Measurements from ENCODE around the gene FYB1.

DNA sequence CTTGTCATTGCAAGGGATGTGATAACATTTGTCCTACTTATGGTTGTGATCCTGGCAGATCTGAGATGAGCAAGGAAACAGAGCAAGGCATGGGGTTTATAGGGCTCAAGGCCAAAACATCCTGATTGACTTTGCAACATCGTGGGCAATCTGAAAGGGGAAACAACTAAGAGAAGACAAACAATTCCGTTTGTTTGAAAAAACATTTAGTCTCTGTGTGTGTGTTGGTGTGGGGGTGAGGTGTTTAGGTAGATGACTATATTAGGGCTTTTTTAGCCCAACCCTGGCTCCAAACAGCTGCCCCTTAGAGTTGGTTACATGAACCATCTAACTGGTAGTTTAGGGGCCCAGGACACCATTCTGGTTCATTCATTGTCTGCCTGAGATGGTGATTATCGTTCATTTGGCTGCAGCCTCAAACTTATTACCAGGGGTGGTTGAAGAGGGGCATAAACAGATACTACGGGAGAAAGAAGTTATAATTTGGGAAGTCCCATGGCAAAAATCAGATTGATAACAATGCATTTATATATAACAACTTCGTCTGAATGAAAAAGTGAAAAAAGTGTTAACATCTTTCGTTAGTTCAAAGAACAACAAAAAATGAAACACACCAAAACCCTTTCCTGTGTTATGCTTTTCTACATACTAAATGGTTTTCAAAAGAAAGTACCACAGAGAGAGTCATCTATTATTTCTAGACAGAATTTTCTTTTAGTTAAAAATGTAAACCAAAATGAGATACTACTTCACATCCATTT, 5.7 kb downstream of the FYB1 start:
- TF ChIP-seq, protein P1, sequence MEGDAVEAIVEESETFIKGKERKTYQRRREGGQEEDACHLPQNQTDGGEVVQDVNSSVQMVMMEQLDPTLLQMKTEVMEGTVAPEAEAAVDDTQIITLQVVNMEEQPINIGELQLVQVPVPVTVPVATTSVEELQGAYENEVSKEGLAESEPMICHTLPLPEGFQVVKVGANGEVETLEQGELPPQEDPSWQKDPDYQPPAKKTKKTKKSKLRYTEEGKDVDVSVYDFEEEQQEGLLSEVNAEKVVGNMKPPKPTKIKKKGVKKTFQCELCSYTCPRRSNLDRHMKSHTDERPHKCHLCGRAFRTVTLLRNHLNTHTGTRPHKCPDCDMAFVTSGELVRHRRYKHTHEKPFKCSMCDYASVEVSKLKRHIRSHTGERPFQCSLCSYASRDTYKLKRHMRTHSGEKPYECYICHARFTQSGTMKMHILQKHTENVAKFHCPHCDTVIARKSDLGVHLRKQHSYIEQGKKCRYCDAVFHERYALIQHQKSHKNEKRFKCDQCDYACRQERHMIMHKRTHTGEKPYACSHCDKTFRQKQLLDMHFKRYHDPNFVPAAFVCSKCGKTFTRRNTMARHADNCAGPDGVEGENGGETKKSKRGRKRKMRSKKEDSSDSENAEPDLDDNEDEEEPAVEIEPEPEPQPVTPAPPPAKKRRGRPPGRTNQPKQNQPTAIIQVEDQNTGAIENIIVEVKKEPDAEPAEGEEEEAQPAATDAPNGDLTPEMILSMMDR (IDR thresholded peaks at IDR 0.05), result no peak
- no peak for TF ChIP-seq POLR2A (IDR thresholded peaks at IDR 0.05)

Data from heart left ventricle (tissue), 13 donors.